ENCODE results near the gene PEX12. TPM values are rescaled to one million over a fixed set of nuclear protein-coding genes. Genes with fewer than 3 reads are reported as not detected.

The PEX12 gene
- total and polyA plus RNA-seq, 2 donors (not counting 3 experiments of a cell fraction or from before 2014, with no cell fraction given): 3.4 to 4.5 TPM

GRCh38 chr17:35531160-35531559 lies 47.2 kb downstream of the PEX12 start:
- intact Hi-C loops (cut with micrococcal nuclease): loop anchor here (10.0 kb wide), 1 partner anchor 386 kb away; the partner anchor contains the start of genes NLE1 and UNC45B
- POLR2A ChIA-PET: no interaction called here
- no peaks in the 10 kb centered on the region for H4K20me1 ChIP-seq (replicated peaks; ENCODE audit: control insufficient read depth, extremely low read depth, insufficient read depth, low read length)

More at GRCh38 chr17:35531160-35531559, 47.2 kb downstream of the PEX12 start:
- Histone ChIP-seq H3K9ac (replicated peaks; ENCODE audit: extremely low read depth, insufficient read depth, low read length) (no peak overlapping the region), H3K4me3 (replicated peaks in 1 of 3; ENCODE audit: insufficient read depth in 1 of 3, low read depth in 1 of 3, low read length in 3 of 3) (no peak overlapping the region), H3K9me3 (replicated peaks; ENCODE audit: control insufficient read depth, insufficient read depth, low read length) (no peaks in the 10 kb centered on the region), H3K27ac (ENCODE audit: insufficient read depth, low read depth, low read length) (no peak overlapping the region), H3K36me3 (ENCODE audit: control insufficient read depth in 2 of 2, extremely low read depth in 1 of 2, insufficient read depth in 2 of 2, low read length in 2 of 2) (no peaks in the 10 kb centered on the region), H3K4me1 (ENCODE audit: control insufficient read depth, extremely low read depth, insufficient read depth, low read length) (no peaks in the 10 kb centered on the region), H2AFZ (ENCODE audit: low read depth, low read length) (no peak overlapping the region), H3K27me3 (ENCODE audit: control insufficient read depth in 2 of 2, insufficient read depth in 2 of 2, low read length in 2 of 2) (no peaks in the 10 kb centered on the region), H3K4me2 (ENCODE audit: insufficient read depth, low read length) (no peak overlapping the region), H3K9me1 (replicated peaks; ENCODE audit: control insufficient read depth, extremely low read depth, insufficient read depth, low read length) (no peaks in the 10 kb centered on the region), H3K79me2 (ENCODE audit: control insufficient read depth, insufficient read depth, low read length) (no peaks in the 10 kb centered on the region)
- no peak for TF ChIP-seq POLR2AphosphoS5 (IDR thresholded peaks at IDR 0.05; ENCODE audit: insufficient read depth, low read depth, low read length)
- no peak for TF ChIP-seq EZH2 (IDR thresholded peaks at IDR 0.05; ENCODE audit: borderline replicate concordance, low read depth, low read length, severe bottlenecking)
- TF ChIP-seq MYC (IDR thresholded peaks at IDR 0.05; ENCODE audit: low read depth, low read length): no peak
- no peak for TF ChIP-seq JUN (IDR thresholded peaks at IDR 0.05; ENCODE audit: borderline replicate concordance, insufficient read depth, insufficient read length, low read depth)
- no peak for TF ChIP-seq GATA2 (IDR thresholded peaks at IDR 0.05; ENCODE audit: insufficient read depth, insufficient read length, low read depth, low read length)
- no peak for TF ChIP-seq FOS (IDR thresholded peaks at IDR 0.05; ENCODE audit: borderline replicate concordance, insufficient read depth, low read length)
- TF ChIP-seq POLR2A (IDR thresholded peaks at IDR 0.05; ENCODE audit: low read depth, low read length): no peak
- TF ChIP-seq MAX (IDR thresholded peaks at IDR 0.05; ENCODE audit: insufficient read depth, insufficient read length): no peak
- TF ChIP-seq CTCF (IDR thresholded peaks at IDR 0.05; ENCODE audit: extremely low read depth in 1 of 2, insufficient read depth in 1 of 2, low read depth in 1 of 2, low read length in 2 of 2): no peak
- no peak for FAIRE-seq
- DNase-seq (ENCODE audit: low read depth, low spot score): no peak
- BruUV-seq (replicated peaks): no TSS peak
- CTCF ChIA-PET: interaction anchor here (1.2 to 9.5 kb wide), 3 partner anchors 8 to 361 kb away, joined by 4 to 186 read pairs (median 112); no protein-coding TSS in a partner anchor
- dilution Hi-C loops (cut with MboI; ENCODE audit: extremely low pct_ligation_motif_present, low sequenced_read_pairs): loop anchor here (25.0 kb wide), 1 partner anchor 219 kb away; no protein-coding TSS in a partner anchor
